ENCODE data around the gene RFX2.

RFX2 gene

DNA sequence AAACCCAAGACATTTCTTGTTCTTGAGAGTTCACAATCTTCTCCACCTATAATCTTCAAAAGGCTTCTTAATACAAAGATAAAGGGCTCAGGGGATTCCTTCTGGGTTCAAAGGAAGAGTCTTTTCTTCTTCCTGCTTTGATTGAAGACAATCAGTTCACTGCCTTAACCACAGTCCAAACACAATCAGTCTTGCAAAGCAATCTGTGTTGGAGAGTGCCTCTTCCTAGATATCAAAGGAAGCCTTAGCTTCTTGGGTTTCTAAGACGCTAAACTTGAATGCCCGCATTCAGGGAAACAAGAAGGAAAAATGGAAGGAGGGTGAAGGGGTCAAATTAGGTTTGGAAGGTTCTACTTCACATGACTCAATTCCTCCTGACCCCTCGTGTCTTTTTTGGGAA, 159.6 kb downstream of the RFX2 start:
- no peak for DNase-seq

- no peak for DNase-seq
Observed at GRCh38 chr19:5949792-5950305, 160.5 kb downstream of the RFX2 start.

GRCh38 chr19:5948752-5949564, 161.3 kb downstream of the RFX2 start:
- DNase-seq, result no peak

DNA sequence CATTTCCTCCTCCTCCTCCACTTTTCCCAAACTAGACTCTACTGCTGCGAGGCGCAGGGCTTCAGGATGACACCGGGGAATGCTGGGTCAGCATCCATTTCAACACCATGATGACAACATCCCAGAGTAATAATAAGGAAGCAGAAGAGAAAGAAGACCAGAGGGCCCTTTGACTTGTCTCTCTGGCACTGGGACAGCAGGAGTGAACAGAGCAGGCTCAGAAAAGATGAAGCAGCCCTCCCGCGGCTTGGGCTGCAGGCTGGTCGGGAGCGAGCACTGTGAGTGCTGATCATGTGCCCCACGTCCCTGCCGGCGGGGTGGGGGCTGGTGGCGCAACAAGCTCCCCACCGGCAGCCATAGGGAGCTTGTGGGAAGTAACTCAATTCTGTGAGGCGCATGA, 162.9 kb downstream of the RFX2 start:
- no peak for DNase-seq

- DNase-seq, result no peak
Observed at GRCh38 chr19:5943623-5944022, 166.7 kb downstream of the RFX2 start.
